SK-N-SH (cell line): ENCODE results near the gene SLC2A13. TPM values are rescaled to one million over a fixed set of nuclear protein-coding genes. Genes with fewer than 3 reads are reported as not detected.

Source experiments
- CTCF ChIA-PET: fragments of 300-600, 350-600 bp; formaldehyde crosslinking; extraction: SDS; loops from one replicate; lab custom pipeline; 2021; lab: Yijun Ruan, JAX
- POLR2A ChIA-PET: fragments of 350-600 bp; sonication (Branson Sonifier 250); formaldehyde crosslinking; extraction: SDS; loops from one replicate; lab custom pipeline; 2020; ENCODE audit warnings: antibody characterized with exemption, inconsistent platforms; lab: Yijun Ruan, JAX
- DNase-seq: peaks from one replicate; pipeline ENCODE4 v3.0.0; 2012
- H2AFZ ChIP-seq: fragments of 200-600 bp; sonication (generic); 2 replicates; pipeline ENCODE4 v1.8.1; 2016; ENCODE audit warnings: antibody characterized with exemption, mild to moderate bottlenecking, low read depth
- H3F3A ChIP-seq: fragments of 200-600 bp; sonication (generic); replicated peaks from 2 replicates; pipeline ENCODE3; 2016; ENCODE audit warnings: antibody characterized with exemption, mild to moderate bottlenecking; ENCODE audit not compliant: insufficient read depth
- H3K27ac ChIP-seq, 2 experiments: fragments of 200-500 bp in 1 of 2; fragments of 200-600 bp in 1 of 2; sonication (Bioruptor generic) in 1 of 2; sonication (generic), shearing (Covaris generic) in 1 of 2; 2 replicates each; pipeline versions ENCODE4 v1.5.1 to v1.6.1; 2014 to 2016; ENCODE audit warnings: low read depth in 2 of 2, inconsistent platforms in 1 of 2, low read length in 1 of 2, mild to moderate bottlenecking in 1 of 2, mixed read lengths in 1 of 2
- H3K27me3 ChIP-seq: fragments of 200-600 bp; sonication (generic), shearing (Covaris generic); 2 replicates; pipeline ENCODE4 v1.6.1; 2016; ENCODE audit warnings: mixed run types; ENCODE audit not compliant: insufficient read depth
- H3K36me3 ChIP-seq, 2 experiments: fragments of 200-500 bp in 1 of 2; fragments of 200-600 bp in 1 of 2; sonication (Bioruptor generic) in 1 of 2; sonication (generic) in 1 of 2; replicated peaks in 1 of 2; 2 replicates each; pipeline versions ENCODE3 to v1.5.1; 2014 to 2016; ENCODE audit warnings: low read length in 1 of 2, mild to moderate bottlenecking in 1 of 2; ENCODE audit not compliant: insufficient read depth in 2 of 2, control insufficient read depth in 1 of 2
- H3K4me1 ChIP-seq, 2 experiments: fragments of 200-500 bp in 1 of 2; fragments of 200-600 bp in 1 of 2; sonication (Bioruptor generic) in 1 of 2; sonication (generic), shearing (Covaris generic) in 1 of 2; 2 replicates each; pipeline versions ENCODE4 v1.5.1 to v1.6.1; 2014 to 2016; ENCODE audit warnings: low read depth in 1 of 2, low read length in 1 of 2, mixed run types in 1 of 2; ENCODE audit not compliant: insufficient read depth in 2 of 2, control insufficient read depth in 1 of 2
- H3K4me2 ChIP-seq: fragments of 200-600 bp; sonication (generic), shearing (Covaris generic); 2 replicates; pipeline ENCODE4 v1.6.1; 2017; ENCODE audit warnings: mixed run types
- H3K4me3 ChIP-seq, 2 experiments: fragments of 200-500 bp in 1 of 2; fragments of 200-600 bp in 1 of 2; sonication (Bioruptor generic) in 1 of 2; sonication (generic), shearing (Covaris generic) in 1 of 2; 2 replicates each; pipeline versions ENCODE4 v1.5.1 to v1.8.1; 2014 to 2016; ENCODE audit warnings: low read depth in 2 of 2, inconsistent platforms in 1 of 2, low read length in 1 of 2, mild to moderate bottlenecking in 1 of 2, mixed read lengths in 1 of 2, moderate library complexity in 1 of 2
- H3K79me2 ChIP-seq: fragments of 200-600 bp; sonication (generic); 2 replicates; pipeline ENCODE4 v1.8.1; 2017; ENCODE audit warnings: mild to moderate bottlenecking; ENCODE audit not compliant: insufficient read depth
- H3K9ac ChIP-seq: fragments of 200-600 bp; sonication (generic); 2 replicates; pipeline ENCODE4 v1.6.1; 2017; ENCODE audit warnings: mixed run types
- H3K9me2 ChIP-seq: fragments of 200-600 bp; sonication (generic); 2 replicates; pipeline ENCODE4 v1.6.1; 2017; ENCODE audit warnings: mixed run types
- H3K9me3 ChIP-seq: fragments of 200-600 bp; sonication (generic); 2 replicates; pipeline ENCODE4 v1.6.1; 2017; ENCODE audit warnings: mixed run types, mild to moderate bottlenecking, moderate library complexity
- H4K20me1 ChIP-seq: fragments of 200-600 bp; sonication (generic); 2 replicates; pipeline ENCODE4 v1.6.1; 2017; ENCODE audit warnings: mild to moderate bottlenecking, mixed run types; ENCODE audit not compliant: insufficient read depth
- CHD2 ChIP-seq: fragments of 150-350 bp; IDR thresholded peaks from 2 replicates; pipeline ENCODE4 v1.6.1; 2018; ENCODE audit warnings: low read length; ENCODE audit not compliant: partially characterized antibody
- EP300 ChIP-seq, 2 experiments: IDR thresholded peaks; 2 replicates each; pipeline versions ENCODE4 v1.4.0 to v1.6.1; 2012; ENCODE audit warnings: borderline replicate concordance in 1 of 2, low read depth in 1 of 2, low read length in 1 of 2
- FOSL2 ChIP-seq: IDR thresholded peaks from 2 replicates; pipeline ENCODE4 v1.4.0; 2012; ENCODE audit warnings: low read depth, mild to moderate bottlenecking, moderate library complexity, borderline replicate concordance
- FOXM1 ChIP-seq: IDR thresholded peaks from 2 replicates; pipeline ENCODE4 v1.4.0; 2012; ENCODE audit warnings: low read depth, mild to moderate bottlenecking
- MXI1 ChIP-seq: IDR thresholded peaks from 2 replicates; pipeline ENCODE4 v1.6.1; 2012; ENCODE audit warnings: mild to moderate bottlenecking, low read depth, low read length, improper control_type of control experiment
- NFIC ChIP-seq: IDR thresholded peaks from 2 replicates; pipeline ENCODE4 v1.4.0; 2012; ENCODE audit warnings: borderline replicate concordance
- NRF1 ChIP-seq: IDR thresholded peaks from 2 replicates; pipeline ENCODE4 v1.6.1; 2012; ENCODE audit warnings: low read depth, mild to moderate bottlenecking, low read length
- POLR2AphosphoS5 ChIP-seq: IDR thresholded peaks from 2 replicates; pipeline ENCODE4 v1.6.1; 2012; ENCODE audit warnings: low read depth, low read length
- RAD21 ChIP-seq: IDR thresholded peaks from 2 replicates; pipeline ENCODE4 v1.6.1; 2012; ENCODE audit warnings: mild to moderate bottlenecking, low read length
- SMC3 ChIP-seq: IDR thresholded peaks from 2 replicates; pipeline ENCODE4 v1.6.1; 2012; ENCODE audit warnings: low read depth, low read length, improper control_type of control experiment
- TAF1 ChIP-seq: IDR thresholded peaks from 2 replicates; pipeline ENCODE4 v1.6.1; 2012; ENCODE audit warnings: low read depth, mild to moderate bottlenecking, low read length, moderate library complexity, borderline replicate concordance
- TCF12 ChIP-seq: IDR thresholded peaks from 2 replicates; pipeline ENCODE4 v1.4.0; 2012
- WGBS: methylation state at CpG from one replicate; pipeline ENCODE4 v1.1.6; 2017; ENCODE audit warnings: low lambda C conversion rate; 5-methylcytosine and 5-hydroxymethylcytosine counted together
- polyA plus RNA-seq, 3 experiments: library from polyadenylated mRNA; depleted of rRNA; stranded (reverse); fragments of >200 nt; gene quantifications; 2 replicates each; pipeline ENCODE4 v1.2.3, GENCODE V29; 2012
- TF ChIP-seq, protein P1 (sequence below): IDR thresholded peaks from 2 replicates; pipeline ENCODE4 v1.6.1; 2012; ENCODE audit warnings: mild to moderate bottlenecking, low read depth, low read length, moderate library complexity
- TF ChIP-seq, protein P2 (sequence below): IDR thresholded peaks from 2 replicates; pipeline ENCODE4 v1.4.0; 2012; ENCODE audit warnings: low read depth, borderline replicate concordance
- TF ChIP-seq, protein P3 (sequence below): IDR thresholded peaks from 2 replicates; pipeline ENCODE4 v1.4.0; 2012; ENCODE audit warnings: low read depth
- TF ChIP-seq, protein P4 (sequence below): fragments of 150-350 bp; IDR thresholded peaks from 2 replicates; pipeline ENCODE4 v1.6.1; 2016; ENCODE audit warnings: mild to moderate bottlenecking, low read depth, low read length

The SLC2A13 gene
- polyA plus RNA-seq, 1 of the 3 experiments (the other 2 are of a cell fraction), result 0.21 TPM

DNA sequence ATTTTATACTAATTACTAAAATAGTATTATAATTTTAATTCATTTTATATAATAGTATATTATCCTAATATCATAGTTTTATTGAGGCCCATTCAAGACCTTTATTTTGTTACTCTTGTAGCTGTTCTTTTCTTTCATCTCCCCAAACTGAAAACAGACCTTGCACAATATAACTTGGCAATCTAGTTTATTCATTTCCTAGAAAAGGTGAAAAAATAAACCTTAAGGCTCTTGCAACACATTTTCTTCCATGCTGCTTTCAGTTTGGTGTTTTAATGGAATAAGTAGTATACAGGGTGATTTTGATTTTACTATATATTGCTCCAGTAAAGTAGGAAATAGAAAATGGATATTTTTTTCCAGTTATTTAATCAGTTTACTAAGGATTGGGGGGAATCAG is 174.0 kb downstream of the SLC2A13 start:
- no peak overlapping the region for H3K4me2 ChIP-seq
- DNase-seq, result no peak
- H3K79me2 ChIP-seq, result no peaks in the 10 kb centered on the region
- H3K27ac ChIP-seq, result no peak overlapping the region
- no peak overlapping the region for H2AFZ ChIP-seq
- POLR2A ChIA-PET, result no interaction called here
- H3K36me3 ChIP-seq, result no peaks in the 10 kb centered on the region
- H3K27me3 ChIP-seq, result no peaks in the 10 kb centered on the region
- CTCF ChIA-PET, result no interaction called here
- no peaks in the 10 kb centered on the region for H3F3A ChIP-seq
- no peaks in the 10 kb centered on the region for H3K9me2 ChIP-seq
- H3K4me3 ChIP-seq, result no peak overlapping the region
- H3K4me1 ChIP-seq, result no peaks in the 10 kb centered on the region
- TF ChIP-seq, protein P1, sequence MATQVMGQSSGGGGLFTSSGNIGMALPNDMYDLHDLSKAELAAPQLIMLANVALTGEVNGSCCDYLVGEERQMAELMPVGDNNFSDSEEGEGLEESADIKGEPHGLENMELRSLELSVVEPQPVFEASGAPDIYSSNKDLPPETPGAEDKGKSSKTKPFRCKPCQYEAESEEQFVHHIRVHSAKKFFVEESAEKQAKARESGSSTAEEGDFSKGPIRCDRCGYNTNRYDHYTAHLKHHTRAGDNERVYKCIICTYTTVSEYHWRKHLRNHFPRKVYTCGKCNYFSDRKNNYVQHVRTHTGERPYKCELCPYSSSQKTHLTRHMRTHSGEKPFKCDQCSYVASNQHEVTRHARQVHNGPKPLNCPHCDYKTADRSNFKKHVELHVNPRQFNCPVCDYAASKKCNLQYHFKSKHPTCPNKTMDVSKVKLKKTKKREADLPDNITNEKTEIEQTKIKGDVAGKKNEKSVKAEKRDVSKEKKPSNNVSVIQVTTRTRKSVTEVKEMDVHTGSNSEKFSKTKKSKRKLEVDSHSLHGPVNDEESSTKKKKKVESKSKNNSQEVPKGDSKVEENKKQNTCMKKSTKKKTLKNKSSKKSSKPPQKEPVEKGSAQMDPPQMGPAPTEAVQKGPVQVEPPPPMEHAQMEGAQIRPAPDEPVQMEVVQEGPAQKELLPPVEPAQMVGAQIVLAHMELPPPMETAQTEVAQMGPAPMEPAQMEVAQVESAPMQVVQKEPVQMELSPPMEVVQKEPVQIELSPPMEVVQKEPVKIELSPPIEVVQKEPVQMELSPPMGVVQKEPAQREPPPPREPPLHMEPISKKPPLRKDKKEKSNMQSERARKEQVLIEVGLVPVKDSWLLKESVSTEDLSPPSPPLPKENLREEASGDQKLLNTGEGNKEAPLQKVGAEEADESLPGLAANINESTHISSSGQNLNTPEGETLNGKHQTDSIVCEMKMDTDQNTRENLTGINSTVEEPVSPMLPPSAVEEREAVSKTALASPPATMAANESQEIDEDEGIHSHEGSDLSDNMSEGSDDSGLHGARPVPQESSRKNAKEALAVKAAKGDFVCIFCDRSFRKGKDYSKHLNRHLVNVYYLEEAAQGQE, result no peak
- TF ChIP-seq SMC3 (no peak), FOXM1 (no peak), MXI1 (no peak)
- H3K9ac ChIP-seq, result no peak overlapping the region
- no peaks in the 10 kb centered on the region for H3K9me3 ChIP-seq
- no peaks in the 10 kb centered on the region for H4K20me1 ChIP-seq

DNA sequence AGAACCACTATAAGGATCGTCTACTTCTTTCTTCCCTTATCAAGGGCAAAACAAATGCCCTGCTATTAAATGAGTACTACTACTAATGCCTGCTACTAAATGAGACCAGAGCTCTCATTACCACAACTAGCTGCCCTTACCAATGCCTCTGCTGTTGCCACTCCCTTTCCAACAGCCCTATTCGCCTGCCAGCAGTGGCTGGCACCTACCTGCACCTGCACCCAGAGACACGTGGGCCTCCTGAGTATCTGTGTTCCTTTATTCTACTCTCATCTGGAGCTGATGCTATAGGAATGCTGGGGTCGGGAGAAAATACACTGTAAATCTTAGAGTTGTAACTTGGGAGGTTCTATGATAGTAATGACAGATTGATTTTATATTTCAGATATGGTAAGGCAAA is 174.7 kb downstream of the SLC2A13 start:
- Histone ChIP-seq H3K79me2 (no peaks in the 10 kb centered on the region), H3K27me3 (no peaks in the 10 kb centered on the region), H4K20me1 (no peaks in the 10 kb centered on the region), H3K4me1 (no peaks in the 10 kb centered on the region), H3K27ac (no peak overlapping the region), H3K9ac (no peak overlapping the region), H2AFZ (no peak overlapping the region), H3K4me2 (no peak overlapping the region), H3K9me2 (no peaks in the 10 kb centered on the region), H3K4me3 (no peak overlapping the region), H3F3A (no peaks in the 10 kb centered on the region), H3K36me3 (no peaks in the 10 kb centered on the region), H3K9me3 (no peaks in the 10 kb centered on the region)
- CTCF ChIA-PET, result no interaction called here
- no peak for DNase-seq
- POLR2A ChIA-PET, result no interaction called here
- TF ChIP-seq, protein P2, sequence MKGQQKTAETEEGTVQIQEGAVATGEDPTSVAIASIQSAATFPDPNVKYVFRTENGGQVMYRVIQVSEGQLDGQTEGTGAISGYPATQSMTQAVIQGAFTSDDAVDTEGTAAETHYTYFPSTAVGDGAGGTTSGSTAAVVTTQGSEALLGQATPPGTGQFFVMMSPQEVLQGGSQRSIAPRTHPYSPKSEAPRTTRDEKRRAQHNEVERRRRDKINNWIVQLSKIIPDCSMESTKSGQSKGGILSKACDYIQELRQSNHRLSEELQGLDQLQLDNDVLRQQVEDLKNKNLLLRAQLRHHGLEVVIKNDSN, result no peak
- TF ChIP-seq NRF1 (no peak), CHD2 (no peak), POLR2AphosphoS5 (no peak), FOSL2 (no peak), NFIC (no peak), EP300 (IDR thresholded peaks at IDR 0.05; ENCODE audit: borderline replicate concordance in 1 of 2, low read depth in 1 of 2, low read length in 1 of 2) (no peak), TAF1 (no peak), RAD21 (no peak), TCF12 (no peak)
- TF ChIP-seq, protein P3, sequence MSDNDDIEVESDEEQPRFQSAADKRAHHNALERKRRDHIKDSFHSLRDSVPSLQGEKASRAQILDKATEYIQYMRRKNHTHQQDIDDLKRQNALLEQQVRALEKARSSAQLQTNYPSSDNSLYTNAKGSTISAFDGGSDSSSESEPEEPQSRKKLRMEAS, result no peak
- TF ChIP-seq, protein P4, sequence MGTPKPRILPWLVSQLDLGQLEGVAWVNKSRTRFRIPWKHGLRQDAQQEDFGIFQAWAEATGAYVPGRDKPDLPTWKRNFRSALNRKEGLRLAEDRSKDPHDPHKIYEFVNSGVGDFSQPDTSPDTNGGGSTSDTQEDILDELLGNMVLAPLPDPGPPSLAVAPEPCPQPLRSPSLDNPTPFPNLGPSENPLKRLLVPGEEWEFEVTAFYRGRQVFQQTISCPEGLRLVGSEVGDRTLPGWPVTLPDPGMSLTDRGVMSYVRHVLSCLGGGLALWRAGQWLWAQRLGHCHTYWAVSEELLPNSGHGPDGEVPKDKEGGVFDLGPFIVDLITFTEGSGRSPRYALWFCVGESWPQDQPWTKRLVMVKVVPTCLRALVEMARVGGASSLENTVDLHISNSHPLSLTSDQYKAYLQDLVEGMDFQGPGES, result no peak
- 49% methylated on average over 4 of the region's 4 CpGs for WGBS
